ENCODE measurements around the gene KIAA2012.

The KIAA2012 gene

DNA sequence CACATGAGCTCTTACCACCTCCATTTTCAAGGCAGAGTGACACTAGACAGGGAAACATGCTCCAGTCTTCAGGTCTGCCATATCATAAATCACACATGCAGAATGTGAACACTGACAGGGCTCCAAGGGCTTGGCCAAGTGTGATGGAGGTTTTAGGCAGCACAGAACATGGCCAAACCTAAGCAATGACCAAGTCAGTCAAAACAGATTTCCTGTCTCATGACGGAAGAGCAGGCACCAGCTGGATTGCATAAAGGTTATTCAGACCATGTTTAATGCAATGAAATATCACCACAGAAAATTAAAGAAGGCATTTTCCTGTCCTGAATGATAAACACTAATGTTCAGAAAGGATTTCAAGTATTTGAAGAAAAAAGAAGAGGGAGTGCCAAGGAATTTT, 92.9 kb downstream of the KIAA2012 start:
- Histone ChIP-seq H3K4me2 (ENCODE audit: low read length, poor library complexity, severe bottlenecking) (no peak overlapping the region), H3K23ac (ENCODE audit: low read length in 2 of 2) (no peak overlapping the region), H3K27me3 (ENCODE audit: control insufficient read depth in 1 of 2, insufficient read depth in 1 of 2, low read length in 2 of 2) (peaks cover 0 to 23% of the 10 kb centered on the region in 2 experiments), H3K9me3 (ENCODE audit: control insufficient read depth, low read length) (no peaks in the 10 kb centered on the region), H3K27ac (ENCODE audit: low read length, poor library complexity, severe bottlenecking) (no peak overlapping the region), H3K4me1 (ENCODE audit: control insufficient read depth, insufficient read depth, low read depth, low read length) (no peaks in the 10 kb centered on the region), H2BK120ac (ENCODE audit: low read depth, low read length) (no peak overlapping the region), H4K8ac (ENCODE audit: low read length) (no peak overlapping the region), H3K4ac (ENCODE audit: low read depth in 1 of 2, low read length in 2 of 2) (no peak overlapping the region), H3K9ac (ENCODE audit: low read length) (no peak overlapping the region), H2BK5ac (ENCODE audit: low read depth, low read length, poor library complexity, severe bottlenecking) (no peak overlapping the region), H2AFZ (ENCODE audit: low read depth, low read length) (no peak overlapping the region), H3K4me3 (ENCODE audit: insufficient read depth in 1 of 2, low read depth in 1 of 2, low read length in 2 of 2) (no peak overlapping the region), H2AK5ac (ENCODE audit: low read length, severe bottlenecking) (no peak overlapping the region), H2BK12ac (ENCODE audit: low read length in 2 of 2) (no peak overlapping the region), H3K79me1 (replicated peaks; ENCODE audit: low read length, poor library complexity, severe bottlenecking) (no peaks in the 10 kb centered on the region), H3K18ac (ENCODE audit: low read depth in 1 of 2, low read length in 2 of 2) (no peak overlapping the region), H3K14ac (ENCODE audit: low read length in 2 of 2) (no peak overlapping the region), H2BK15ac (ENCODE audit: low read depth, poor library complexity, severe bottlenecking) (no peak overlapping the region), H4K91ac (ENCODE audit: low read length) (no peak overlapping the region), H3K36me3 (ENCODE audit: control insufficient read depth in 1 of 2, insufficient read depth in 2 of 2, low read depth in 1 of 2, low read length in 2 of 2) (no peaks in the 10 kb centered on the region)
- no peak for DNase-seq
- WGBS: no CpG with 5 or more reads among the region's 1 CpG

DNA sequence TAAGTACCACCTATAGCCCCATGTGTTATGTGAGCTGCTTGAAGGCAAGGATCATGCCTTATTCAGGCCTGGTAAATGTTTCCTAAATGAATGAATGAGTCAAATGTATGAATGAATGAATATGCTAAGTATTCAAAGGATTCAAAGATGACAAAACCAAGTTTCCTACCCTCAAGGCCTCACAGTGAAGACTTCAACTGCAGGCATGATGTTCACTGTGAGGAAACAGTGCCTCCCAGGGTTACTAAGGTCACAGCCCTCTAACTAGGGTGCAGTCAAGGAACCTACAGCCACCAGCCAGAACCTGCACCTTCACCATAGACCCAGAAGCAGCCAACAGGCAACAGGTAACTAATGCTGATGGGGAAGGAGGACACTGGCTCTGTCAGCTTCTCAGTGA, 96.1 kb downstream of the KIAA2012 start:
- no peaks in the 10 kb centered on the region for H3K36me3 ChIP-seq (ENCODE audit: control insufficient read depth in 1 of 2, insufficient read depth in 2 of 2, low read depth in 1 of 2, low read length in 2 of 2)

DNA sequence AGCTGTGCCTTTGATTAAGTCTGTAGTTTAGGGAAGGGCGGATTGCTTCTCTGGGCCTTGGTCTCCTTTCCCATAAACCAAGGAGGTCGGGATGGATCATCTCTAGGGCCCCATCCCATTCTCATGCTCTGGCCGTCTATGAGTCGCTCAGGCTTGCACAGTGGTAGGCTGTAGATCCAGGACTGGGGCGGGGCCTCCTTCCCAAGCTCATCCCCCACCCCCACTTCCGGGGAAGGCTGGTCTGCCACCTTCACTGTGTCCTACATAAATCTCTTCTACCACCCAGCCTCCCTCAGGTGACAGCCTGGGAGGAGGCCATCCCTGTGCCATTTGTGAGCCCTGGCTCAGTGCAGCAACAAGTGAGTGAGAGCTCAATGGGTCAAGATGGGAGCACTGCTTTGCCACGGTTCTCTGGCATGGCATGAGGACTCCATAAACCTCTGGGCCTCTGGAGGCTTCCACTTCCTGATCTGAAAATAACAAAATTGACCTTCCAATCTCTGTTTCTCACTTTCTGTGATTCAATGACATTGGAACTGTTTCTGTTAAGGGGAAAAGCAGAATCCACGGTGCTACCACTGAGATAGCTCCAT, 96.9 kb downstream of the KIAA2012 start:
- no peak overlapping the region for H3K23ac ChIP-seq (ENCODE audit: low read length in 2 of 2)
- H3K18ac ChIP-seq (ENCODE audit: low read depth in 1 of 2, low read length in 2 of 2): no peak overlapping the region
- peaks cover 0 to 26% of the 10 kb centered on the region in 2 experiments for H3K27me3 ChIP-seq (ENCODE audit: control insufficient read depth in 1 of 2, insufficient read depth in 1 of 2, low read length in 2 of 2)
- H3K4me1 ChIP-seq (ENCODE audit: control insufficient read depth, insufficient read depth, low read depth, low read length): peaks cover 5% of the 10 kb centered on the region
- no peaks in the 10 kb centered on the region for H3K36me3 ChIP-seq (ENCODE audit: control insufficient read depth in 1 of 2, insufficient read depth in 2 of 2, low read depth in 1 of 2, low read length in 2 of 2)
- H3K27ac ChIP-seq (ENCODE audit: low read length, poor library complexity, severe bottlenecking): no peak overlapping the region
- no peak overlapping the region for H3K4ac ChIP-seq (ENCODE audit: low read depth in 1 of 2, low read length in 2 of 2)
- H2AK5ac ChIP-seq (ENCODE audit: low read length, severe bottlenecking): no peak overlapping the region
- no peak overlapping the region for H3K4me3 ChIP-seq (ENCODE audit: insufficient read depth in 1 of 2, low read depth in 1 of 2, low read length in 2 of 2)
- H4K8ac ChIP-seq (ENCODE audit: low read length): no peak overlapping the region
- WGBS: 86% methylated on average over 8 of the region's 8 CpGs
- H2BK12ac ChIP-seq (ENCODE audit: low read length in 2 of 2): no peak overlapping the region
- H2BK5ac ChIP-seq (ENCODE audit: low read depth, low read length, poor library complexity, severe bottlenecking): no peak overlapping the region
- DNase-seq: no peak
- no peak overlapping the region for H3K9ac ChIP-seq (ENCODE audit: low read length)
- H2AFZ ChIP-seq (ENCODE audit: low read depth, low read length): no peak overlapping the region
- H3K4me2 ChIP-seq (ENCODE audit: low read length, poor library complexity, severe bottlenecking): no peak overlapping the region
- H4K91ac ChIP-seq (ENCODE audit: low read length): no peak overlapping the region
- no peaks in the 10 kb centered on the region for H3K9me3 ChIP-seq (ENCODE audit: control insufficient read depth, low read length)
- H3K14ac ChIP-seq (ENCODE audit: low read length in 2 of 2): no peak overlapping the region
- H3K79me1 ChIP-seq (replicated peaks; ENCODE audit: low read length, poor library complexity, severe bottlenecking): no peaks in the 10 kb centered on the region
- no peak overlapping the region for H2BK120ac ChIP-seq (ENCODE audit: low read depth, low read length)
- H2BK15ac ChIP-seq (ENCODE audit: low read depth, poor library complexity, severe bottlenecking): no peak overlapping the region

More for the DNA sequence above, 96.1 kb downstream of the KIAA2012 start:
- no peak overlapping the region for H2BK5ac ChIP-seq (ENCODE audit: low read depth, low read length, poor library complexity, severe bottlenecking)
- peak overlapping the region; percentile 15 for H4K8ac ChIP-seq (ENCODE audit: low read length)
- H3K27me3 ChIP-seq (ENCODE audit: control insufficient read depth in 1 of 2, insufficient read depth in 1 of 2, low read length in 2 of 2): peaks cover 0 to 26% of the 10 kb centered on the region in 2 experiments
- no peak for DNase-seq
- H2BK120ac ChIP-seq (ENCODE audit: low read depth, low read length): no peak overlapping the region
- H3K4ac ChIP-seq (ENCODE audit: low read depth in 1 of 2, low read length in 2 of 2): no peak overlapping the region
- no peak overlapping the region for H2BK15ac ChIP-seq (ENCODE audit: low read depth, poor library complexity, severe bottlenecking)
- no peak overlapping the region for H2AK5ac ChIP-seq (ENCODE audit: low read length, severe bottlenecking)
- H3K79me1 ChIP-seq (replicated peaks; ENCODE audit: low read length, poor library complexity, severe bottlenecking): no peaks in the 10 kb centered on the region
- no peaks in the 10 kb centered on the region for H3K9me3 ChIP-seq (ENCODE audit: control insufficient read depth, low read length)
- H3K4me2 ChIP-seq (ENCODE audit: low read length, poor library complexity, severe bottlenecking): no peak overlapping the region
- H3K9ac ChIP-seq (ENCODE audit: low read length): no peak overlapping the region
- no peak overlapping the region for H3K14ac ChIP-seq (ENCODE audit: low read length in 2 of 2)
- H3K23ac ChIP-seq (ENCODE audit: low read length in 2 of 2): no peak overlapping the region
- no peak overlapping the region for H3K4me3 ChIP-seq (ENCODE audit: insufficient read depth in 1 of 2, low read depth in 1 of 2, low read length in 2 of 2)
- H2BK12ac ChIP-seq (ENCODE audit: low read length in 2 of 2): peak overlapping the region in 1 of 2 experiments; percentile 2
- no peak overlapping the region for H4K91ac ChIP-seq (ENCODE audit: low read length)
- no peak overlapping the region for H3K18ac ChIP-seq (ENCODE audit: low read depth in 1 of 2, low read length in 2 of 2)
- no peak overlapping the region for H2AFZ ChIP-seq (ENCODE audit: low read depth, low read length)
- peaks cover 5% of the 10 kb centered on the region for H3K4me1 ChIP-seq (ENCODE audit: control insufficient read depth, insufficient read depth, low read depth, low read length)
- no peak overlapping the region for H3K27ac ChIP-seq (ENCODE audit: low read length, poor library complexity, severe bottlenecking)

DNA sequence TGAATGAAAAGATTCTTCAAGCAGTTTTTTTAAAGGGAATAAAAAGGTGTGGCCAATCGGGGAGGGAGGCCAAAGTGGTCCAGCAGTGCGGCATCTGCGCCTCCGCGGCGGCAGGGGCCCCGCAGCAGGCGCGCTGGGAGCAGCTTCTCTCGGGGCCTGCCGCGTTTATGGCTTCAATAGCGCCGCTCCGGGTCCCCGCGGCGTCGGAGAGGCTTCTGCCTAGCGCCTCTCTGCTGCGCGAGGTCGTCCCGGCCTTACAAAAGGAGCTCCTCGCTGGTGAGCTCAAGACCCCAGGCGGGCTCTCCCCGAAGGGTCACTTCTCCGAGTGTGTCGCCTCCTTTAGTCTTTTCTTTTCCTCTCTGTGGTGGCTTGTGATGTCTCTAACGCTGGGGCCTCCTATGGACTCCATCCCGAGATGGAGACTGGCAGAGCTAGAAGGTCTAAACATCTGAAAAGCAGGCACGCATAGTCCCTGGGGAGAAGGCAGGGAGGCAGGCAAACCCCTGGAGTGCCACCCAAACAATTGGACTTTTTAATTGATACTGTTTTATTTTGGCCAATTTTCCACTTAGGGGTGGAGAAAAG, 98.3 kb downstream of the KIAA2012 start:
- Histone ChIP-seq H2AK5ac (ENCODE audit: low read length, severe bottlenecking) (no peak overlapping the region), H3K9ac (ENCODE audit: low read length) (peak overlapping the region; percentile 31), H4K8ac (ENCODE audit: low read length) (peak overlapping the region; percentile 95), H2BK15ac (ENCODE audit: low read depth, poor library complexity, severe bottlenecking) (peak overlapping the region; percentile 57), H3K18ac (ENCODE audit: low read depth in 1 of 2, low read length in 2 of 2) (peak overlapping the region in 1 of 2 experiments; percentile 66), H2AFZ (ENCODE audit: low read depth, low read length) (peak overlapping the region; percentile 30), H3K9me3 (ENCODE audit: control insufficient read depth, low read length) (no peaks in the 10 kb centered on the region), H2BK5ac (ENCODE audit: low read depth, low read length, poor library complexity, severe bottlenecking) (no peak overlapping the region), H3K36me3 (ENCODE audit: control insufficient read depth in 1 of 2, insufficient read depth in 2 of 2, low read depth in 1 of 2, low read length in 2 of 2) (no peaks in the 10 kb centered on the region), H2BK120ac (ENCODE audit: low read depth, low read length) (no peak overlapping the region), H3K4me3 (ENCODE audit: insufficient read depth in 1 of 2, low read depth in 1 of 2, low read length in 2 of 2) (peak overlapping the region in 1 of 2 experiments; percentile 39), H3K14ac (ENCODE audit: low read length in 2 of 2) (no peak overlapping the region), H4K91ac (ENCODE audit: low read length) (peak overlapping the region; percentile 35), H3K4me2 (ENCODE audit: low read length, poor library complexity, severe bottlenecking) (peak overlapping the region; percentile 76), H3K4ac (ENCODE audit: low read depth in 1 of 2, low read length in 2 of 2) (peak overlapping the region in 1 of 2 experiments; percentile 67), H3K23ac (ENCODE audit: low read length in 2 of 2) (no peak overlapping the region), H3K4me1 (ENCODE audit: control insufficient read depth, insufficient read depth, low read depth, low read length) (peaks cover 5% of the 10 kb centered on the region), H2BK12ac (ENCODE audit: low read length in 2 of 2) (peak overlapping the region in 1 of 2 experiments; percentile 61), H3K27me3 (ENCODE audit: control insufficient read depth in 1 of 2, insufficient read depth in 1 of 2, low read length in 2 of 2) (peaks cover 0 to 23% of the 10 kb centered on the region in 2 experiments), H3K79me1 (replicated peaks; ENCODE audit: low read length, poor library complexity, severe bottlenecking) (no peaks in the 10 kb centered on the region), H3K27ac (ENCODE audit: low read length, poor library complexity, severe bottlenecking) (no peak overlapping the region)
- 5% methylated on average over 32 of the region's 32 CpGs for WGBS
- DNase-seq: peak; percentile 50

Measured in mesenchymal stem cell (in vitro differentiated cells and primary cell).